IMR-90 (cell line): ENCODE results near the gene ZFYVE21. TPM values are rescaled to one million over a fixed set of nuclear protein-coding genes. Genes with fewer than 3 reads are reported as not detected.

Experiments used
- ATAC-seq: fragments of 200-7000 bp; cut with Tn5 transposase; 2 replicates; pipeline ENCODE4 v1.9.1; 2020; ENCODE audit warnings: low read depth, mild to moderate bottlenecking, moderate library complexity
- BruUV-seq: library from RNA; stranded (reverse); fragments of 400-500 nt; replicated peaks from 2 replicates; lab custom pipeline; 2021; lab: Mats Ljungman, UMichigan
- CTCF ChIA-PET: fragments of 300-600 bp; formaldehyde crosslinking; extraction: SDS; loops from one replicate; lab custom pipeline; 2021; ENCODE audit warnings: antibody characterized with exemption; lab: Yijun Ruan, JAX
- POLR2A ChIA-PET: fragments of 300-600 bp; sonication (Branson Sonifier 250); formaldehyde crosslinking; loops from one replicate; lab custom pipeline; 2022; ENCODE audit warnings: antibody characterized with exemption; ENCODE audit not compliant: unreplicated experiment; lab: Charles Lee
- DNase-seq: peaks from one replicate; pipeline ENCODE4 v3.0.0; 2013
- H2AFZ ChIP-seq: replicated peaks from 2 replicates; pipeline ENCODE3; 2013; ENCODE audit warnings: low read length, mild to moderate bottlenecking; ENCODE audit not compliant: poor library complexity
- H2AK5ac ChIP-seq: 2 replicates; pipeline ENCODE4 v1.6.1; 2013; ENCODE audit warnings: low read depth, low read length, inconsistent platforms
- H2AK9ac ChIP-seq: replicated peaks from 2 replicates; pipeline ENCODE3; 2013; ENCODE audit warnings: mild to moderate bottlenecking, low read depth, low read length, moderate library complexity; ENCODE audit not compliant: poor library complexity
- H2BK120ac ChIP-seq: 2 replicates; pipeline ENCODE4 v1.6.1; 2013; ENCODE audit warnings: low read depth, low read length, inconsistent platforms
- H2BK15ac ChIP-seq: 3 replicates; pipeline ENCODE4 v1.6.1; 2013; ENCODE audit warnings: low read depth, low read length, inconsistent platforms
- H2BK20ac ChIP-seq: 2 replicates; pipeline ENCODE4 v1.6.1; 2013; ENCODE audit warnings: low read depth, mild to moderate bottlenecking, inconsistent platforms, low read length, moderate library complexity
- H2BK5ac ChIP-seq: 2 replicates; pipeline ENCODE4 v1.6.1; 2013; ENCODE audit warnings: mild to moderate bottlenecking, low read depth, low read length, inconsistent platforms; ENCODE audit not compliant: poor library complexity, severe bottlenecking
- H3K14ac ChIP-seq: replicated peaks from 2 replicates; pipeline ENCODE4 v1.6.1; 2013; ENCODE audit warnings: low read depth, low read length, inconsistent platforms
- H3K18ac ChIP-seq: 2 replicates; pipeline ENCODE4 v1.6.1; 2013; ENCODE audit warnings: low read depth, low read length, control low read depth
- H3K23ac ChIP-seq: 2 replicates; pipeline ENCODE4 v1.6.1; 2013; ENCODE audit warnings: low read depth, low read length, inconsistent platforms
- H3K27ac ChIP-seq: 2 replicates; pipeline ENCODE4 v1.5.1; 2013; ENCODE audit warnings: mild to moderate bottlenecking, control low read depth, low read length; ENCODE audit not compliant: insufficient read depth
- H3K27me3 ChIP-seq: 2 replicates; pipeline ENCODE4 v1.6.1; 2013; ENCODE audit warnings: low read length; ENCODE audit not compliant: control insufficient read depth, insufficient read depth
- H3K36me3 ChIP-seq: 2 replicates; pipeline ENCODE4 v1.6.1; 2013; ENCODE audit warnings: low read length, mixed read lengths; ENCODE audit not compliant: control insufficient read depth, insufficient read depth
- H3K4ac ChIP-seq: 2 replicates; pipeline ENCODE4 v1.6.1; 2013; ENCODE audit warnings: low read depth, low read length, inconsistent platforms
- H3K4me1 ChIP-seq: 2 replicates; pipeline ENCODE4 v1.6.1; 2013; ENCODE audit warnings: low read length, mixed read lengths; ENCODE audit not compliant: control insufficient read depth, insufficient read depth
- H3K4me2 ChIP-seq: 2 replicates; pipeline ENCODE4 v1.6.1; 2013; ENCODE audit warnings: low read depth, mild to moderate bottlenecking, control low read depth, low read length, moderate library complexity
- H3K4me3 ChIP-seq: 2 replicates; pipeline ENCODE4 v1.5.1; 2013; ENCODE audit warnings: low read depth, mild to moderate bottlenecking, control low read depth, low read length, moderate library complexity; ENCODE audit not compliant: insufficient read depth
- H3K56ac ChIP-seq: 2 replicates; pipeline ENCODE4 v1.6.1; 2013; ENCODE audit warnings: low read length, inconsistent platforms; ENCODE audit not compliant: insufficient read depth; ENCODE audit errors: extremely low read depth
- H3K79me1 ChIP-seq, 2 experiments: 2 replicates each; pipeline ENCODE4 v1.6.1; 2013; ENCODE audit warnings: low read length in 2 of 2, inconsistent platforms in 1 of 2, low read depth in 1 of 2
- H3K9ac ChIP-seq: 2 replicates; pipeline ENCODE4 v1.6.1; 2013; ENCODE audit warnings: low read depth, low read length, control low read depth
- H3K9me1 ChIP-seq: 2 replicates; pipeline ENCODE4 v1.6.1; 2013; ENCODE audit warnings: low read length, inconsistent platforms; ENCODE audit not compliant: insufficient read depth
- H3K9me3 ChIP-seq: 2 replicates; pipeline ENCODE4 v1.6.1; 2013; ENCODE audit warnings: low read length; ENCODE audit not compliant: control insufficient read depth, insufficient read depth
- H4K20me1 ChIP-seq: 2 replicates; pipeline ENCODE4 v1.6.1; 2013; ENCODE audit warnings: low read length, inconsistent platforms; ENCODE audit not compliant: insufficient read depth
- H4K5ac ChIP-seq: 2 replicates; pipeline ENCODE4 v1.6.1; 2013; ENCODE audit warnings: mild to moderate bottlenecking, low read depth, low read length, control low read depth
- H4K8ac ChIP-seq, 2 experiments: 2 replicates each; pipeline ENCODE4 v1.6.1; 2013; ENCODE audit warnings: low read depth in 2 of 2, low read length in 2 of 2, control low read depth in 1 of 2, inconsistent platforms in 1 of 2
- H4K91ac ChIP-seq: 2 replicates; pipeline ENCODE4 v1.6.1; 2013; ENCODE audit warnings: low read depth, low read length, inconsistent platforms; ENCODE audit not compliant: insufficient read depth
- BHLHE40 ChIP-seq: fragments of 150-350 bp; IDR thresholded peaks from 2 replicates; pipeline ENCODE4 v1.6.1; 2016; ENCODE audit warnings: mild to moderate bottlenecking, low read depth, low read length
- CEBPB ChIP-seq: IDR thresholded peaks from 2 replicates; pipeline ENCODE4 v1.6.1; 2012; ENCODE audit warnings: low read depth, low read length, improper control_type of control experiment
- MAFK ChIP-seq: IDR thresholded peaks from 2 replicates; pipeline ENCODE4 v1.6.1; 2012; ENCODE audit warnings: low read depth, low read length, improper control_type of control experiment
- MAZ ChIP-seq: IDR thresholded peaks from 2 replicates; pipeline ENCODE4 v1.6.1; 2012; ENCODE audit warnings: low read depth, mild to moderate bottlenecking, low read length, improper control_type of control experiment, moderate library complexity, borderline replicate concordance
- MXI1 ChIP-seq: IDR thresholded peaks from 2 replicates; pipeline ENCODE4 v1.6.1; 2012; ENCODE audit warnings: low read depth, mild to moderate bottlenecking, low read length, moderate library complexity, borderline replicate concordance
- NFE2L2 ChIP-seq: fragments of 150-350 bp; IDR thresholded peaks from 2 replicates; pipeline ENCODE4 v1.6.1; 2016; ENCODE audit warnings: low read depth, mild to moderate bottlenecking, low read length
- SMC3 ChIP-seq: fragments of 150-350 bp; IDR thresholded peaks from 2 replicates; pipeline ENCODE4 v1.6.1; 2016; ENCODE audit warnings: low read depth, mild to moderate bottlenecking, antibody characterized with exemption, low read length, moderate library complexity
- WGBS, 2 experiments: methylation state at CpG; one replicate each; pipeline versions ENCODE4 v1.1.5 to v1.1.7; 2013; ENCODE audit warnings: missing lambda C conversion rate in 2 of 2; ENCODE audit not compliant: insufficient read length in 1 of 2; ENCODE audit errors: extremely low coverage in 2 of 2; 5-methylcytosine and 5-hydroxymethylcytosine counted together
- dilution Hi-C: fragments of 300-500 bp; cut with HindIII; formaldehyde crosslinking; loops from one replicate; pipeline ENCODE4 v1.14.3; 2018; ENCODE audit warnings: low sequenced_read_pairs; ENCODE audit not compliant: unreplicated experiment
- in situ Hi-C: fragments of 300-500 bp; cut with MboI; formaldehyde crosslinking; loops from 3 replicates; pipeline ENCODE4 v1.14.3; 2019; ENCODE audit warnings: low sequenced_read_pairs, inconsistent platforms, mixed read lengths
- intact Hi-C: fragments of 100-400 bp; cut with micrococcal nuclease; formaldehyde crosslinking; loops from 2 replicates; pipeline ENCODE4 v1.10.0; 2022
- polyA plus RNA-seq, 3 experiments: library from polyadenylated mRNA; depleted of rRNA; stranded (reverse); fragments of >200 nt; gene quantifications; 2 replicates each; pipeline ENCODE4 v1.2.3, GENCODE V29; 2012; ENCODE audit warnings: low replicate concordance in 1 of 3
- total RNA-seq: library from RNA; depleted of rRNA; stranded (reverse); fragments of >200 nt; gene quantifications from 2 replicates; pipeline ENCODE4 v1.2.3, GENCODE V29; 2012
- TF ChIP-seq, protein P1 (sequence below): fragments of 150-350 bp; IDR thresholded peaks from 2 replicates; pipeline ENCODE4 v1.6.1; 2016; ENCODE audit warnings: low read depth, mild to moderate bottlenecking, low read length, moderate library complexity, borderline replicate concordance
- TF ChIP-seq, protein P2 (sequence below): conservative IDR thresholded peaks from 2 replicates; pipeline ENCODE4 v1.5.1; 2012; ENCODE audit warnings: mild to moderate bottlenecking, low read depth, low read length, improper control_type of control experiment
- TF ChIP-seq, protein P3 (sequence below): fragments of 150-350 bp; IDR thresholded peaks from 2 replicates; pipeline ENCODE4 v1.6.1; 2017; ENCODE audit warnings: mild to moderate bottlenecking, antibody characterized with exemption, low read length, low read depth

Gene ZFYVE21
- total and polyA plus RNA-seq, 2 of the 4 experiments (the other 2 are of a cell fraction), result 41.2 to 89.2 TPM

DNA sequence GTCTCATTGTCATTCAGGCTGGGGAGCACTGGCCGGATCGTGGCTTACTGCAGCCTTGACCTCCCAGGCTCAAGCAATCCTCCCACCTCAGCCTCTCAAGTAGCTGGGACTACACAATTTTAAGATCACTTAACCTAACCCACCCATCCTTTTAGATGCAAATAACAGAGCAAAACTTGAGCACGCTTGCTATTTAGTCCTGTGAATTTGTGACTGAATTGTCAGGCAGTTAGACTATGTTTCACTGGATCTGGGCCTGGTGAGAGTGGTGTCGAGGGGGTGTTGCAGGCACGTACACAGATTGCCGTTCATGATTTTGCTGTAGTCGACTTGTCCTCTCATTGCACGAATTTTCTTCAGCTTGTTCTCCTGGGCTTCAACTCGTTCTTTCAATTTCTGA, 38.2 kb downstream of the ZFYVE21 start:
- POLR2A ChIA-PET, result no interaction called here

More for the DNA sequence above, 38.2 kb downstream of the ZFYVE21 start:
- H4K20me1 ChIP-seq, result no peaks in the 10 kb centered on the region
- no peak overlapping the region for H3K4me3 ChIP-seq
- H2AFZ ChIP-seq, result no peak overlapping the region
- H3K36me3 ChIP-seq, result no peaks in the 10 kb centered on the region
- in situ Hi-C loops (no loop called here), dilution Hi-C loops (no loop called here), intact Hi-C loops (no loop called here)
- TF ChIP-seq, protein P1, sequence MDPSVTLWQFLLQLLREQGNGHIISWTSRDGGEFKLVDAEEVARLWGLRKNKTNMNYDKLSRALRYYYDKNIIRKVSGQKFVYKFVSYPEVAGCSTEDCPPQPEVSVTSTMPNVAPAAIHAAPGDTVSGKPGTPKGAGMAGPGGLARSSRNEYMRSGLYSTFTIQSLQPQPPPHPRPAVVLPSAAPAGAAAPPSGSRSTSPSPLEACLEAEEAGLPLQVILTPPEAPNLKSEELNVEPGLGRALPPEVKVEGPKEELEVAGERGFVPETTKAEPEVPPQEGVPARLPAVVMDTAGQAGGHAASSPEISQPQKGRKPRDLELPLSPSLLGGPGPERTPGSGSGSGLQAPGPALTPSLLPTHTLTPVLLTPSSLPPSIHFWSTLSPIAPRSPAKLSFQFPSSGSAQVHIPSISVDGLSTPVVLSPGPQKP, result no peak
- no peak for TF ChIP-seq MAZ
- no peak for TF ChIP-seq MAFK
- TF ChIP-seq SMC3, result no peak
- TF ChIP-seq, protein P2, sequence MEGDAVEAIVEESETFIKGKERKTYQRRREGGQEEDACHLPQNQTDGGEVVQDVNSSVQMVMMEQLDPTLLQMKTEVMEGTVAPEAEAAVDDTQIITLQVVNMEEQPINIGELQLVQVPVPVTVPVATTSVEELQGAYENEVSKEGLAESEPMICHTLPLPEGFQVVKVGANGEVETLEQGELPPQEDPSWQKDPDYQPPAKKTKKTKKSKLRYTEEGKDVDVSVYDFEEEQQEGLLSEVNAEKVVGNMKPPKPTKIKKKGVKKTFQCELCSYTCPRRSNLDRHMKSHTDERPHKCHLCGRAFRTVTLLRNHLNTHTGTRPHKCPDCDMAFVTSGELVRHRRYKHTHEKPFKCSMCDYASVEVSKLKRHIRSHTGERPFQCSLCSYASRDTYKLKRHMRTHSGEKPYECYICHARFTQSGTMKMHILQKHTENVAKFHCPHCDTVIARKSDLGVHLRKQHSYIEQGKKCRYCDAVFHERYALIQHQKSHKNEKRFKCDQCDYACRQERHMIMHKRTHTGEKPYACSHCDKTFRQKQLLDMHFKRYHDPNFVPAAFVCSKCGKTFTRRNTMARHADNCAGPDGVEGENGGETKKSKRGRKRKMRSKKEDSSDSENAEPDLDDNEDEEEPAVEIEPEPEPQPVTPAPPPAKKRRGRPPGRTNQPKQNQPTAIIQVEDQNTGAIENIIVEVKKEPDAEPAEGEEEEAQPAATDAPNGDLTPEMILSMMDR, result no peak
- no peak for TF ChIP-seq MXI1
- TF ChIP-seq, protein P3, sequence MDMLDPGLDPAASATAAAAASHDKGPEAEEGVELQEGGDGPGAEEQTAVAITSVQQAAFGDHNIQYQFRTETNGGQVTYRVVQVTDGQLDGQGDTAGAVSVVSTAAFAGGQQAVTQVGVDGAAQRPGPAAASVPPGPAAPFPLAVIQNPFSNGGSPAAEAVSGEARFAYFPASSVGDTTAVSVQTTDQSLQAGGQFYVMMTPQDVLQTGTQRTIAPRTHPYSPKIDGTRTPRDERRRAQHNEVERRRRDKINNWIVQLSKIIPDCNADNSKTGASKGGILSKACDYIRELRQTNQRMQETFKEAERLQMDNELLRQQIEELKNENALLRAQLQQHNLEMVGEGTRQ, result no peak
- TF ChIP-seq BHLHE40, result no peak
- no peak for TF ChIP-seq CEBPB
- TF ChIP-seq NFE2L2, result no peak
- no peaks in the 10 kb centered on the region for H3K79me1 ChIP-seq
- no peak overlapping the region for H4K8ac ChIP-seq
- H4K91ac ChIP-seq, result no peak overlapping the region
- H3K56ac ChIP-seq, result no peak overlapping the region
- H3K9ac ChIP-seq, result no peak overlapping the region
- H2BK20ac ChIP-seq, result no peak overlapping the region
- H3K9me1 ChIP-seq, result no peaks in the 10 kb centered on the region; the same call in 1 of the 2 replicates
- H2BK5ac ChIP-seq, result no peak overlapping the region
- H3K18ac ChIP-seq, result no peak overlapping the region
- no peak overlapping the region for H2BK120ac ChIP-seq
- no peak overlapping the region for H2AK5ac ChIP-seq
- 91% methylated on average over 7 of the region's 9 CpGs; no CpG with 5 or more reads in 1 of the 2 experiments for WGBS, 2 experiments
- no peak overlapping the region for H4K5ac ChIP-seq
- no peak overlapping the region for H3K4me2 ChIP-seq
- H2AK9ac ChIP-seq, result peak overlapping the region; percentile 48
- DNase-seq (no peak), ATAC-seq (no peak)
- BruUV-seq, result no TSS peak
- H3K27me3 ChIP-seq, result no peaks in the 10 kb centered on the region
- H3K27ac ChIP-seq, result no peak overlapping the region
- H3K9me3 ChIP-seq, result no peaks in the 10 kb centered on the region
- CTCF ChIA-PET, result interaction anchor here (0.6 kb wide), 1 partner anchor 31 kb away, joined by 3 read pairs; no protein-coding TSS in a partner anchor
- H2BK15ac ChIP-seq, result no peak overlapping the region
- H3K4ac ChIP-seq, result no peak overlapping the region
- H3K23ac ChIP-seq, result no peak overlapping the region
- no peaks in the 10 kb centered on the region for H3K4me1 ChIP-seq
- H3K14ac ChIP-seq, result no peak overlapping the region
